A673 (cell line): Measurements from ENCODE around the gene RNASET2. TPM values are rescaled to one million over a fixed set of nuclear protein-coding genes. Genes with fewer than 3 reads are reported as not detected.

Experiments used
- BruUV-seq: library from RNA; stranded (reverse); fragments of 400-500 nt; replicated peaks from 2 replicates; lab custom pipeline; 2021; lab: Mats Ljungman, UMichigan
- CTCF ChIA-PET: fragments of 300-600 bp; sonication (Branson Sonifier 250); formaldehyde crosslinking; loops from one replicate; lab custom pipeline; 2022; ENCODE audit warnings: antibody characterized with exemption; lab: Charles Lee
- POLR2A ChIA-PET: fragments of 300-600 bp; sonication (Branson Sonifier 250); formaldehyde crosslinking; loops from one replicate; lab custom pipeline; 2022; ENCODE audit warnings: antibody characterized with exemption; ENCODE audit not compliant: low non-redundant PET; lab: Charles Lee
- DNase-seq: peaks from one replicate; pipeline ENCODE4 v3.0.0-alpha.2; 2015; ENCODE audit warnings: low spot score
- H3K27ac ChIP-seq: fragments of 200-600 bp; sonication (generic); 2 replicates; pipeline ENCODE4 v1.5.1; 2016; ENCODE audit warnings: mixed run types, low read depth, mild to moderate bottlenecking, mixed read lengths, antibody characterized with exemption, low read length; ENCODE audit not compliant: poor library complexity, severe bottlenecking
- H3K27me3 ChIP-seq: fragments of 200-600 bp; sonication (generic); replicated peaks from 2 replicates; pipeline ENCODE4 v1.6.1; 2017; ENCODE audit warnings: mixed run types, low read depth, mild to moderate bottlenecking, mixed read lengths, antibody characterized with exemption, low read length; ENCODE audit not compliant: insufficient read depth, poor library complexity
- H3K36me3 ChIP-seq: fragments of 200-600 bp; sonication (generic); 2 replicates; pipeline ENCODE4 v1.6.1; 2016; ENCODE audit warnings: mixed run types, mild to moderate bottlenecking, mixed read lengths, antibody characterized with exemption, low read length; ENCODE audit not compliant: insufficient read depth, poor library complexity, severe bottlenecking
- H3K4me1 ChIP-seq: fragments of 200-600 bp; sonication (generic); 2 replicates; pipeline ENCODE4 v1.6.1; 2017; ENCODE audit warnings: mixed run types, mild to moderate bottlenecking, mixed read lengths, antibody characterized with exemption, low read length; ENCODE audit not compliant: insufficient read depth, poor library complexity, severe bottlenecking
- H3K4me3 ChIP-seq: fragments of 200-600 bp; sonication (generic); 2 replicates; pipeline ENCODE4 v1.5.1; 2016; ENCODE audit warnings: low read depth, mixed run types, mild to moderate bottlenecking, mixed read lengths, low read length; ENCODE audit not compliant: poor library complexity, severe bottlenecking
- H3K9me3 ChIP-seq: fragments of 200-600 bp; sonication (generic); 2 replicates; pipeline ENCODE4 v1.6.1; 2016; ENCODE audit warnings: mixed run types, low read depth, mild to moderate bottlenecking, mixed read lengths, antibody characterized with exemption, low read length; ENCODE audit not compliant: poor library complexity, severe bottlenecking
- CTCF ChIP-seq: fragments of 300-800, 200-600 bp; sonication (generic); conservative IDR thresholded peaks from 2 replicates; pipeline ENCODE4 v1.5.1; 2017; ENCODE audit warnings: low read depth, mild to moderate bottlenecking, antibody characterized with exemption, low read length, moderate library complexity, mixed read lengths
- EZH2 ChIP-seq: fragments of 200-600 bp; sonication (generic); IDR thresholded peaks from 2 replicates; pipeline ENCODE4 v1.6.1; 2017; ENCODE audit warnings: borderline replicate concordance, low read depth, mild to moderate bottlenecking, mixed read lengths, antibody characterized with exemption, low read length; ENCODE audit not compliant: poor library complexity, severe bottlenecking
- intact Hi-C: fragments of 100-400 bp; cut with micrococcal nuclease; formaldehyde crosslinking; loops from one replicate; pipeline ENCODE4 v1.10.0; 2022; ENCODE audit not compliant: unreplicated experiment
- total RNA-seq: library from RNA; stranded (reverse); gene quantifications from 2 replicates; pipeline ENCODE4 v1.2.3, GENCODE V29; 2021

RNASET2 gene
- total RNA-seq, 1 experiment from 2014 or later: 5.7 TPM

DNA sequence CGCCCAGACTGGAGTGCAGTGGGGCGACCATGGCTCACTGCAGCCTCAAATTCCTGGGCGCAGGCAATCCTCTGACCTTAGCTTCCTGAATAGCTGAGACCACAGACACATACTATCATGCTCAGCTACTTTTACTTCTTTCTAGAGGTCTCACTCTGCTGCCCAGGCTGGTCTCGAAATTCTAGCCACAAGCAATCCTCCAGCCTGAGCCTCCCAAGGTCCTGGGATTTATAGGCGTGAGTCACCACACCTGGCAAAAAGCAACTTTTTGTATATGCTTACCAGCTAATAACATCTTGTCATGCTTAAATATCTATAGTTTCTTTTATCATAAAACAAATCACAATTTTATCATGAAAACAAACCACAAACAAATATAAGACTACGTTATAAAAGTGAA lies 23.0 kb downstream of the RNASET2 start:
- BruUV-seq: no TSS peak
- POLR2A ChIA-PET: no interaction called here
- CTCF ChIA-PET: no interaction called here

GRCh38 chr6:166932616-166933015 lies 23.7 kb downstream of the RNASET2 start:
- intact Hi-C loops: no loop called here
- ChIA-PET CTCF (no interaction called here), POLR2A (no interaction called here)
- H3K9me3 ChIP-seq: no peaks in the 10 kb centered on the region
- TF ChIP-seq CTCF: no peak
- no peak for TF ChIP-seq EZH2
- no peak overlapping the region for H3K27ac ChIP-seq
- H3K4me3 ChIP-seq: no peak overlapping the region
- DNase-seq: no peak
- no peaks in the 10 kb centered on the region for H3K27me3 ChIP-seq
- no peaks in the 10 kb centered on the region for H3K36me3 ChIP-seq
- BruUV-seq: no TSS peak
- no peaks in the 10 kb centered on the region for H3K4me1 ChIP-seq

More for the DNA sequence above, 23.0 kb downstream of the RNASET2 start:
- TF ChIP-seq EZH2: no peak
- TF ChIP-seq CTCF: no peak
- H3K4me3 ChIP-seq: no peak overlapping the region
- DNase-seq: no peak
- H3K9me3 ChIP-seq: no peaks in the 10 kb centered on the region
- no peaks in the 10 kb centered on the region for H3K36me3 ChIP-seq
- no peaks in the 10 kb centered on the region for H3K4me1 ChIP-seq
- intact Hi-C loops: no loop called here
- H3K27ac ChIP-seq: no peak overlapping the region
- no peaks in the 10 kb centered on the region for H3K27me3 ChIP-seq

- H3K27me3 ChIP-seq: no peaks in the 10 kb centered on the region
- H3K36me3 ChIP-seq: no peaks in the 10 kb centered on the region
- ChIA-PET CTCF (no interaction called here), POLR2A (no interaction called here)
- TF ChIP-seq EZH2: no peak
- no peak for TF ChIP-seq CTCF
- H3K9me3 ChIP-seq: no peaks in the 10 kb centered on the region
- no peaks in the 10 kb centered on the region for H3K4me1 ChIP-seq
- no peak overlapping the region for H3K4me3 ChIP-seq
- intact Hi-C loops: no loop called here
- no TSS peak for BruUV-seq
- H3K27ac ChIP-seq: no peak overlapping the region
- no peak for DNase-seq
Observed at GRCh38 chr6:166932116-166932515, 24.2 kb downstream of the RNASET2 start.
